H9 (cell line): ENCODE data around the gene HECTD1. TPM values are rescaled to one million over a fixed set of nuclear protein-coding genes. Genes with fewer than 3 reads are reported as not detected.

Experiments used
- DNase-seq: peaks from one replicate; pipeline ENCODE4 v3.0.0-alpha.2; 2017
- H2AFZ ChIP-seq: one replicate; pipeline ENCODE4 v1.6.1; 2013; ENCODE audit warnings: mild to moderate bottlenecking, low read length, control low read depth, moderate library complexity
- H2AK5ac ChIP-seq: 2 replicates; pipeline ENCODE4 v1.6.1; 2013; ENCODE audit warnings: low read length, control low read depth, mixed read lengths; ENCODE audit not compliant: insufficient read length
- H2BK120ac ChIP-seq: one replicate; pipeline ENCODE4 v1.6.1; 2013; ENCODE audit warnings: low read depth, mild to moderate bottlenecking, low read length, control low read depth, inconsistent platforms; ENCODE audit not compliant: poor library complexity, severe bottlenecking
- H2BK12ac ChIP-seq: 2 replicates; pipeline ENCODE4 v1.6.1; 2013; ENCODE audit warnings: low read length, control low read depth, mixed read lengths, low read depth; ENCODE audit not compliant: insufficient read length
- H2BK15ac ChIP-seq: 2 replicates; pipeline ENCODE4 v1.6.1; 2013; ENCODE audit warnings: low read depth, low read length, control low read depth
- H2BK20ac ChIP-seq: one replicate; pipeline ENCODE4 v1.6.1; 2013; ENCODE audit warnings: low read depth, mild to moderate bottlenecking, low read length, control low read depth, inconsistent platforms; ENCODE audit not compliant: poor library complexity, severe bottlenecking
- H2BK5ac ChIP-seq: 2 replicates; pipeline ENCODE4 v1.6.1; 2013; ENCODE audit warnings: low read length, control low read depth, mixed read lengths; ENCODE audit not compliant: insufficient read length
- H3K14ac ChIP-seq: 2 replicates; pipeline ENCODE4 v1.6.1; 2013; ENCODE audit warnings: low read length, control low read depth; ENCODE audit not compliant: insufficient read depth
- H3K18ac ChIP-seq: 2 replicates; pipeline ENCODE4 v1.6.1; 2013; ENCODE audit warnings: low read depth, mild to moderate bottlenecking, mixed read lengths, low read length, control low read depth; ENCODE audit not compliant: insufficient read length
- H3K23ac ChIP-seq: 2 replicates; pipeline ENCODE4 v1.6.1; 2013; ENCODE audit warnings: low read length, control low read depth, mixed read lengths, low read depth; ENCODE audit not compliant: insufficient read length
- H3K23me2 ChIP-seq: 2 replicates; pipeline ENCODE4 v1.6.1; 2013; ENCODE audit warnings: low read depth, mild to moderate bottlenecking, mixed read lengths, low read length, control low read depth; ENCODE audit not compliant: insufficient read length, poor library complexity, severe bottlenecking
- H3K27ac ChIP-seq: 2 replicates; pipeline ENCODE4 v1.5.1; 2013; ENCODE audit warnings: low read length, control low read depth, mixed read lengths, low read depth; ENCODE audit not compliant: insufficient read length
- H3K27me3 ChIP-seq: 2 replicates; pipeline ENCODE4 v1.6.1; 2013; ENCODE audit warnings: low read length, control low read depth, inconsistent platforms; ENCODE audit not compliant: insufficient read depth
- H3K4ac ChIP-seq: 2 replicates; pipeline ENCODE4 v1.6.1; 2013; ENCODE audit warnings: low read depth, mild to moderate bottlenecking, control low read depth, inconsistent platforms, low read length, moderate library complexity
- H3K4me1 ChIP-seq: 2 replicates; pipeline ENCODE4 v1.6.1; 2013; ENCODE audit warnings: low read length, control low read depth, inconsistent platforms; ENCODE audit not compliant: insufficient read depth
- H3K4me2 ChIP-seq: 2 replicates; pipeline ENCODE4 v1.6.1; 2013; ENCODE audit warnings: low read length, control low read depth, mixed read lengths; ENCODE audit not compliant: insufficient read length, insufficient read depth
- H3K56ac ChIP-seq: 2 replicates; pipeline ENCODE4 v1.6.1; 2013; ENCODE audit warnings: low read depth, mild to moderate bottlenecking, mixed read lengths, low read length, control low read depth; ENCODE audit not compliant: insufficient read length
- H3K79me1 ChIP-seq: 2 replicates; pipeline ENCODE4 v1.6.1; 2013; ENCODE audit warnings: low read depth, mild to moderate bottlenecking, moderate library complexity, low read length, control low read depth, inconsistent platforms; ENCODE audit not compliant: insufficient read depth, poor library complexity, severe bottlenecking
- H3K79me2 ChIP-seq: 2 replicates; pipeline ENCODE4 v1.6.1; 2013; ENCODE audit warnings: low read length, control low read depth, inconsistent platforms; ENCODE audit not compliant: insufficient read depth
- H3K9ac ChIP-seq: 2 replicates; pipeline ENCODE4 v1.6.1; 2013; ENCODE audit warnings: low read length, control low read depth, mixed read lengths; ENCODE audit not compliant: insufficient read length; ENCODE audit errors: extremely low read depth
- H3K9me3 ChIP-seq: one replicate; pipeline ENCODE4 v1.6.1; 2013; ENCODE audit warnings: low read depth, low read length, inconsistent platforms; ENCODE audit not compliant: control insufficient read depth
- H3T11ph ChIP-seq: one replicate; pipeline ENCODE4 v1.6.1; 2013; ENCODE audit warnings: mild to moderate bottlenecking, low read length, control low read depth, inconsistent platforms
- H4K20me1 ChIP-seq: one replicate; pipeline ENCODE4 v1.6.1; 2013; ENCODE audit not compliant: control insufficient read depth, insufficient read length, insufficient read depth
- H4K5ac ChIP-seq: 2 replicates; pipeline ENCODE4 v1.6.1; 2013; ENCODE audit warnings: low read depth, mild to moderate bottlenecking, mixed read lengths, low read length, control low read depth; ENCODE audit not compliant: insufficient read length
- H4K8ac ChIP-seq: replicated peaks from 2 replicates; pipeline ENCODE4 v1.6.1; 2013; ENCODE audit warnings: low read length, control low read depth, mixed read lengths, low read depth; ENCODE audit not compliant: insufficient read length
- H4K91ac ChIP-seq: 2 replicates; pipeline ENCODE4 v1.6.1; 2013; ENCODE audit warnings: low read depth, mild to moderate bottlenecking, moderate library complexity, mixed read lengths, low read length, control low read depth; ENCODE audit not compliant: insufficient read length
- H3K27ac Mint-ChIP-seq, 3 experiments: 2 replicates in 2 of 3; 3 replicates in 1 of 3; pipeline ENCODE4 v1.8.0; 2020 to 2021; ENCODE audit warnings: mixed read lengths in 3 of 3, mild to moderate bottlenecking in 1 of 3, moderate library complexity in 1 of 3
- H3K27me3 Mint-ChIP-seq: 2 replicates; pipeline ENCODE4 v1.8.0; 2021; ENCODE audit warnings: low read depth, mild to moderate bottlenecking, moderate library complexity, mixed read lengths
- H3K36me3 Mint-ChIP-seq, 3 experiments: 2 replicates in 2 of 3; 3 replicates in 1 of 3; pipeline ENCODE4 v1.8.0; 2020 to 2021; ENCODE audit warnings: low read depth in 3 of 3, mixed read lengths in 3 of 3; ENCODE audit not compliant: insufficient read depth in 1 of 3
- H3K4me1 Mint-ChIP-seq, 2 experiments: 2 replicates each; pipeline ENCODE4 v1.8.0; 2020; ENCODE audit warnings: mixed read lengths in 2 of 2
- H3K4me3 Mint-ChIP-seq, 2 experiments: 2 replicates in 1 of 2; 3 replicates in 1 of 2; pipeline ENCODE4 v1.8.0; 2020 to 2021; ENCODE audit warnings: mild to moderate bottlenecking in 2 of 2, mixed read lengths in 2 of 2, moderate library complexity in 1 of 2
- H3K9me3 Mint-ChIP-seq, 2 experiments: 2 replicates in 1 of 2; 3 replicates in 1 of 2; pipeline ENCODE4 v1.8.0; 2020; ENCODE audit warnings: mild to moderate bottlenecking in 2 of 2, mixed read lengths in 2 of 2, moderate library complexity in 1 of 2
- CTCF ChIP-seq: fragments of 200-600 bp; sonication (generic); conservative IDR thresholded peaks from 3 replicates; pipeline ENCODE4 v1.8.0; 2021; ENCODE audit warnings: antibody characterized with exemption, mild to moderate bottlenecking
- WGBS: extraction: QIAGEN DNeasy Blood & Tissue Kit; methylation state at CpG from one replicate; pipeline ENCODE4 v1.1.7; 2013; ENCODE audit warnings: missing lambda C conversion rate, low lambda C conversion rate, mixed read lengths; ENCODE audit not compliant: insufficient read length; ENCODE audit errors: extremely low coverage; 5-methylcytosine and 5-hydroxymethylcytosine counted together
- total RNA-seq: library from RNA; stranded (reverse); gene quantifications from 2 replicates; pipeline ENCODE4 v1.2.1, GENCODE V29; 2021

The HECTD1 gene
- total RNA-seq, 1 experiment from 2014 or later: 135 TPM

DNA sequence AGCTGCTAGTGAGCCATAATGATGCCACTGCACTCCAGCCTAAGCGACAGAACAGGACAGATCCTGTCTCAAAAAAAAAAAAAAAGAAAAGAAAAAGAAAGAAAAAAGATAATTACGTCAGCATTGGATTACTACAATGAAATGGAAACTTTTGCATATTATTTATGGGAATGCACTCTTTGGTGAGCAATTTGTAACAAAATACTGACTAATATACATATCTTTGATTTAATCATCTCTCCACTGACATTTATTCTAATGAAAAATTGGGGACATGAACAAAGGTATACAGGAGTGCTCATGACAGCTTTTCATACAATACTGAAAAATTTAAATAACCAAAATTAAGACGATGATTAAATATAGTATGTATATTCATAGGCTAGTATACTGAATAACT, 27.9 kb upstream of the HECTD1 start:
- no peak overlapping the region for H4K8ac ChIP-seq
- H3K79me1 ChIP-seq: no peaks in the 10 kb centered on the region
- no peak overlapping the region for H3K56ac ChIP-seq
- no peaks in the 10 kb centered on the region for H3K27me3 ChIP-seq
- Mint-ChIP-seq H3K9me3 (no peaks in the 10 kb centered on the region), H3K27ac (no peak overlapping the region), H3K27me3 (no peaks in the 10 kb centered on the region), H3K4me3 (no peak overlapping the region), H3K36me3 (no peaks in the 10 kb centered on the region), H3K4me1 (peaks cover 0 to 4% of the 10 kb centered on the region in 2 experiments; a peak in 2 of 4 replicates)
- no peak overlapping the region for H3K18ac ChIP-seq
- no peak for DNase-seq
- no peak overlapping the region for H2BK12ac ChIP-seq
- H3K23ac ChIP-seq: no peak overlapping the region
- H2BK120ac ChIP-seq: no peak overlapping the region
- no peaks in the 10 kb centered on the region for H3K9me3 ChIP-seq
- no peaks in the 10 kb centered on the region for H3K23me2 ChIP-seq
- no peak overlapping the region for H4K91ac ChIP-seq
- no peaks in the 10 kb centered on the region for H3K4me1 ChIP-seq
- H3T11ph ChIP-seq: no peak overlapping the region
- H2AFZ ChIP-seq: no peak overlapping the region
- H2BK5ac ChIP-seq: no peak overlapping the region
- no peak for TF ChIP-seq CTCF
- H3K14ac ChIP-seq: no peak overlapping the region
- no peak overlapping the region for H3K9ac ChIP-seq
- no peak overlapping the region for H2BK20ac ChIP-seq
- no peak overlapping the region for H4K5ac ChIP-seq
- H2AK5ac ChIP-seq: no peak overlapping the region
- no CpG with 5 or more reads among the region's 3 CpGs for WGBS
- H4K20me1 ChIP-seq: no peaks in the 10 kb centered on the region
- no peak overlapping the region for H2BK15ac ChIP-seq
- no peak overlapping the region for H3K4ac ChIP-seq
- no peak overlapping the region for H3K4me2 ChIP-seq
- H3K27ac ChIP-seq: no peak overlapping the region
- no peaks in the 10 kb centered on the region for H3K79me2 ChIP-seq
